Measurements from ENCODE around the gene ACKR2.

The ACKR2 gene

GRCh38 chr3:42906848-42907183, 97.6 kb downstream of the ACKR2 start:
- H3K4me3 ChIP-seq (ENCODE audit: extremely low read depth, insufficient read depth, low read length, poor library complexity, severe bottlenecking): no peak overlapping the region
- peaks cover 4% of the 10 kb centered on the region for H3K9me3 ChIP-seq (ENCODE audit: control insufficient read depth, low read length)
- WGBS, 2 experiments (ENCODE audit: insufficient coverage in 2 of 2): 78 to 96% methylated on average over 4 of the region's 4 CpGs
- H3K27ac ChIP-seq (ENCODE audit: low read depth, low read length, severe bottlenecking): no peak overlapping the region
- H3K4me1 ChIP-seq (ENCODE audit: control insufficient read depth, insufficient read depth, low read length, poor library complexity, severe bottlenecking): peaks cover 2% of the 10 kb centered on the region
- H3K36me3 ChIP-seq (ENCODE audit: control insufficient read depth, insufficient read depth, low read length): no peaks in the 10 kb centered on the region

DNA sequence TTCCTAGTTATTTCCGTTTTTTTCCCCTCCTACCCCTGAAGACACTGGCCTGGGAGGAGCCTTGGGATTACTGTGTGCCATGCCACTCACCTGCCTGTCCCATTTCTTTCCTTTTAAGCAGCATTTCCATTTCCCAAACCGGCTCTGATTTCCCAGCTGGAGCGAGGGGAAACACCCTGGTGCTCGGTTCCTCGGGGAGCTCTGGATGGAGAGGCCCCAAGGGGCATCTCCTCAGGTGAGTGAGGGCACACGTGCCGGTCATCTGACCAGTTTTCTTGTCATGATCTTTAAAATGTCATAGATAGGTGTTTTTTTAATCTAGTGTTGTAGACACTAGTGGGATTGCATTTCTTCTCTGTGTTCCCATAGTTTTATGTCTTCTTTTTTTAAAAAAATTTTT, 99.4 kb downstream of the ACKR2 start:
- Histone ChIP-seq H3K9me3 (ENCODE audit: control insufficient read depth, low read length) (peaks cover 4% of the 10 kb centered on the region), H3K36me3 (ENCODE audit: control insufficient read depth, insufficient read depth, low read length) (no peaks in the 10 kb centered on the region), H3K27ac (ENCODE audit: low read depth, low read length, severe bottlenecking) (no peak overlapping the region), H3K4me3 (ENCODE audit: extremely low read depth, insufficient read depth, low read length, poor library complexity, severe bottlenecking) (no peak overlapping the region), H3K4me1 (ENCODE audit: control insufficient read depth, insufficient read depth, low read length, poor library complexity, severe bottlenecking) (peaks cover 2% of the 10 kb centered on the region)
- 87 to 89% methylated on average over 6 to 7 of the region's 7 CpGs for WGBS, 2 experiments (ENCODE audit: insufficient coverage in 2 of 2)

GRCh38 chr3:42911551-42911950, 102.3 kb downstream of the ACKR2 start:
- H3K27ac ChIP-seq (ENCODE audit: low read depth, low read length, severe bottlenecking): no peak overlapping the region
- 83 to 88% methylated on average over 1 of the region's 2 CpGs for WGBS, 2 experiments (ENCODE audit: insufficient coverage in 2 of 2)
- no peak overlapping the region for H3K4me3 ChIP-seq (ENCODE audit: extremely low read depth, insufficient read depth, low read length, poor library complexity, severe bottlenecking)
- H3K36me3 ChIP-seq (ENCODE audit: control insufficient read depth, insufficient read depth, low read length): no peaks in the 10 kb centered on the region
- H3K4me1 ChIP-seq (ENCODE audit: control insufficient read depth, insufficient read depth, low read length, poor library complexity, severe bottlenecking): peaks cover 2% of the 10 kb centered on the region
- peaks cover 23% of the 10 kb centered on the region for H3K9me3 ChIP-seq (ENCODE audit: control insufficient read depth, low read length)

DNA sequence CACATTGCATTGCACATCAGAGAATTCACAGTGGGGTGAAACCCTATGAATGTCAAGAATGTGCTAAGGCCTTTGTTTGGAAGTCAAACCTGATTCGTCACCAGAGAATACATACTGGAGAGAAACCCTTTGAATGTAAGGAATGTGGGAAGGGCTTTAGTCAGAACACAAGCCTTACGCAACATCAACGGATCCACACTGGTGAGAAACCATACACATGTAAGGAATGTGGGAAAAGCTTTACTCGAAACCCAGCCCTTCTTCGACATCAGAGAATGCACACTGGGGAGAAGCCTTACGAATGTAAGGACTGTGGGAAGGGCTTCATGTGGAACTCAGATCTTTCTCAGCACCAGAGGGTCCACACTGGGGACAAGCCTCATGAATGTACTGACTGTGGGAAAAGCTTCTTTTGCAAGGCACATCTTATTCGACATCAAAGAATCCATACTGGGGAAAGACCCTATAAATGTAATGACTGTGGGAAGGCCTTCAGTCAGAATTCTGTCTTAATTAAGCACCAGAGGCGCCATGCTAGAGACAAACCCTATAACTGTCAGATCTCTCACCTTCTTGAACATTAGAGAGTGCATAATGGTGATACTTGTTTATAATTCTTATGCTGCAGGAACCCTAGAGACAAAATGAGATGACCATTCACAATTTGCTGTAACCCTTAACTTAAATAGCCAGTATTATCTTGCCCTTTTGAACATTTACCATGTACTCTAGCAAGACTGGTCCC, 105.7 kb downstream of the ACKR2 start:
- H3K4me3 ChIP-seq (ENCODE audit: extremely low read depth, insufficient read depth, low read length, poor library complexity, severe bottlenecking): no peak overlapping the region
- 89 to 94% methylated on average over 5 to 6 of the region's 8 CpGs for WGBS, 2 experiments (ENCODE audit: insufficient coverage in 2 of 2)
- no peaks in the 10 kb centered on the region for H3K4me1 ChIP-seq (ENCODE audit: control insufficient read depth, insufficient read depth, low read length, poor library complexity, severe bottlenecking)
- no peak overlapping the region for H3K27ac ChIP-seq (ENCODE audit: low read depth, low read length, severe bottlenecking)
- no peaks in the 10 kb centered on the region for H3K36me3 ChIP-seq (ENCODE audit: control insufficient read depth, insufficient read depth, low read length)
- H3K9me3 ChIP-seq (ENCODE audit: control insufficient read depth, low read length): peaks cover 25% of the 10 kb centered on the region

Data from mesodermal cell (in vitro differentiated cells).